Globus pallidus (tissue), 1 donor: ENCODE measurements around the gene CD207.

Experiments
- DNase-seq: peaks from one replicate; pipeline ENCODE4 v3.0.0-alpha.2; 2015; ENCODE audit warnings: low spot score

The CD207 gene

GRCh38 chr2:70793450-70793849, 42.2 kb downstream of the CD207 start:
- DNase-seq: peak; percentile 7

GRCh38 chr2:70790136-70790828, 45.3 kb downstream of the CD207 start, which contains the start of gene FIGLA:
Gene FIGLA (minus strand): TSS chr2:70790643. CDS start chr2:70790638, 5 bp downstream.
- no peak for DNase-seq

- DNase-seq: peak; percentile 55
Observed at GRCh38 chr2:70789304-70790135, 46.1 kb downstream of the CD207 start.

GRCh38 chr2:70785137-70785911, 50.3 kb downstream of the CD207 start:
- peak; percentile 55 for DNase-seq

GRCh38 chr2:70784320-70784719, 51.3 kb downstream of the CD207 start:
- DNase-seq: no peak
